Osteoblast (primary cell): ENCODE data around the gene TADA2A. TPM values are rescaled to one million over a fixed set of nuclear protein-coding genes. Genes with fewer than 3 reads are reported as not detected.

ENCODE experiments used
- DNase-seq: peaks from one replicate; pipeline ENCODE4 v3.0.0; 2011; ENCODE audit warnings: low spot score, mixed read lengths; ENCODE audit not compliant: insufficient read length; ENCODE audit errors: missing footprints
- H2AFZ ChIP-seq: 2 replicates; pipeline ENCODE4 v1.6.0; 2011; ENCODE audit warnings: mild to moderate bottlenecking, low read length
- H3K27ac ChIP-seq: 2 replicates; pipeline ENCODE4 v1.5.1; 2011; ENCODE audit warnings: mild to moderate bottlenecking, low read depth, low read length, moderate library complexity
- H3K27me3 ChIP-seq: 2 replicates; pipeline ENCODE4 v1.6.0; 2012; ENCODE audit warnings: mild to moderate bottlenecking, control low read depth, inconsistent platforms, low read length, moderate library complexity; ENCODE audit not compliant: insufficient read depth
- H3K36me3 ChIP-seq: 2 replicates; pipeline ENCODE4 v1.5.1; 2011; ENCODE audit warnings: mild to moderate bottlenecking, low read length, control low read depth, moderate library complexity; ENCODE audit not compliant: insufficient read depth
- H3K4me1 ChIP-seq: 2 replicates; pipeline ENCODE4 v1.5.1; 2011; ENCODE audit warnings: mild to moderate bottlenecking, low read length, control low read depth, moderate library complexity; ENCODE audit not compliant: insufficient read depth
- H3K4me2 ChIP-seq: 2 replicates; pipeline ENCODE4 v1.6.0; 2011; ENCODE audit warnings: mild to moderate bottlenecking, low read length; ENCODE audit not compliant: insufficient read depth
- H3K4me3 ChIP-seq: fragments of 200-600 bp; sonication (generic); 3 replicates; pipeline ENCODE4 v1.5.1; 2012; ENCODE audit warnings: mild to moderate bottlenecking, low read length, inconsistent platforms; ENCODE audit not compliant: insufficient read depth
- H3K79me2 ChIP-seq: 2 replicates; pipeline ENCODE4 v1.6.0; 2012; ENCODE audit warnings: mild to moderate bottlenecking, low read length, control low read depth, inconsistent platforms; ENCODE audit not compliant: insufficient read depth
- H3K9me3 ChIP-seq: 2 replicates; pipeline ENCODE4 v1.5.1; 2011; ENCODE audit warnings: low read depth, low read length, control low read depth
- H4K20me1 ChIP-seq: 2 replicates; pipeline ENCODE4 v1.6.0; 2012; ENCODE audit warnings: mild to moderate bottlenecking, low read length, control low read depth; ENCODE audit not compliant: insufficient read depth
- CTCF ChIP-seq: IDR thresholded peaks from 2 replicates; pipeline ENCODE4 v1.5.1; 2011; ENCODE audit warnings: mild to moderate bottlenecking, low read depth, low read length, moderate library complexity; ENCODE audit errors: extremely low read depth
- total RNA-seq: library from RNA; depleted of rRNA; stranded (reverse); fragments of >200 nt; gene quantifications from 2 replicates; pipeline ENCODE4 v1.2.3, GENCODE V29; 2012

The TADA2A gene
- total RNA-seq, 1 donor = 21.4 TPM

DNA sequence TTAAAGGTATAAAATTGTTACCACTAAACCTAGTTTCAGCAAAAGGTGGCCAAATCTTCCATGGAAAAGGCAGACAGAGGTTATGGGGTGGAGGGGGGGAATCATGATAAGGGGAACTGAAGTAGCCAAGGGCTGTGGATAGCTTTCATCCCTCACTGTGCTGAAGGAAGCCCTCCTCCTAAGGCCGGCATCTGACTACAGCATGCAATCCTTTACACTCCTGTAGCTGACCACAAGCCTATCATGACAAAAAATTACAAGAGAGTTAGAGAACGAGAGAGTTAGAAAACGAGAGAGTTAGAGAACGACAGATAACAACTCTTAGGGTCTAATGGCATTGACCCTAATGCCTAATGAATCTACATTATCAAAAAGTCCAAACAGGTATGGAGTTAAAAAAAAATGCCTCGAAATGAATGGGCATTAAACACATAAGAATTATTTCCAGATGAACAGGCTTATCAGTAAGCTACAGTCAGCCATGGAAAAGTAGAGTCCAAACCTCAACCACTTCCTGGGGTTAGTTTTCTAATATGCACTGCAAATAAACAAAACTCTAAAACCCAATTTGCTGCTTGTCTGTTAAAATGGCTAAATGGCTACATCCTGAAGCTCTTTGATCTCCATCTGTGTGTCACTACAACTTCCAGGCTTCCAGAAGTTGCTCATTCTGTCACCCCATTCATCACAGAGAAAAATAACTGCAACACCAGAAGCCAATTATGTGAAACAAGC lies 112.7 kb downstream of the TADA2A start:
- Histone ChIP-seq H3K9me3 (no peaks in the 10 kb centered on the region), H4K20me1 (peaks cover 3% of the 10 kb centered on the region), H3K36me3 (peaks cover 62% of the 10 kb centered on the region), H3K4me1 (peaks cover 9% of the 10 kb centered on the region), H3K27ac (no peak overlapping the region), H3K27me3 (no peaks in the 10 kb centered on the region), H2AFZ (no peak overlapping the region), H3K4me2 (no peak overlapping the region), H3K79me2 (peaks cover 3% of the 10 kb centered on the region), H3K4me3 (no peak overlapping the region)
- DNase-seq = no peak
- no peak for TF ChIP-seq CTCF

GRCh38 chr17:37520174-37520573 lies 113.5 kb downstream of the TADA2A start:
- Histone ChIP-seq H3K4me3 (no peak overlapping the region), H2AFZ (no peak overlapping the region), H3K79me2 (no peaks in the 10 kb centered on the region), H4K20me1 (peaks cover 3% of the 10 kb centered on the region), H3K36me3 (peaks cover 59% of the 10 kb centered on the region), H3K4me2 (no peak overlapping the region), H3K4me1 (peaks cover 9% of the 10 kb centered on the region), H3K27ac (no peak overlapping the region), H3K27me3 (no peaks in the 10 kb centered on the region), H3K9me3 (no peaks in the 10 kb centered on the region)
- no peak for DNase-seq
- no peak for TF ChIP-seq CTCF

- H2AFZ ChIP-seq = no peak overlapping the region
- no peak overlapping the region for H3K4me3 ChIP-seq
- no peaks in the 10 kb centered on the region for H3K79me2 ChIP-seq
- no peak for DNase-seq
- H3K27me3 ChIP-seq = no peaks in the 10 kb centered on the region
- peaks cover 46% of the 10 kb centered on the region for H3K36me3 ChIP-seq
- no peak for TF ChIP-seq CTCF
- H3K27ac ChIP-seq = no peak overlapping the region
- H3K4me1 ChIP-seq = peaks cover under 1% of the 10 kb centered on the region
- H3K4me2 ChIP-seq = no peak overlapping the region
- H4K20me1 ChIP-seq = no peaks in the 10 kb centered on the region
- no peaks in the 10 kb centered on the region for H3K9me3 ChIP-seq
These were observed 115.1 kb downstream of the TADA2A start for GRCh38 chr17:37521821-37522220.

- Histone ChIP-seq H3K9me3 (no peaks in the 10 kb centered on the region), H3K4me2 (no peak overlapping the region), H4K20me1 (no peaks in the 10 kb centered on the region), H3K36me3 (peaks cover 29% of the 10 kb centered on the region), H3K79me2 (no peaks in the 10 kb centered on the region), H3K27ac (no peak overlapping the region), H2AFZ (no peak overlapping the region), H3K4me3 (no peak overlapping the region), H3K27me3 (no peaks in the 10 kb centered on the region), H3K4me1 (no peaks in the 10 kb centered on the region)
- TF ChIP-seq CTCF = no peak
- DNase-seq = no peak
These were observed 117.1 kb downstream of the TADA2A start for GRCh38 chr17:37523715-37524219.
